Mesothelial cell of epicardium (in vitro differentiated cells): ENCODE measurements around the gene PIF1. TPM values are rescaled to one million over a fixed set of nuclear protein-coding genes. Genes with fewer than 3 reads are reported as not detected.
"Not testable (repeated sequence)": the region's sequence is repeated elsewhere in the genome, so short reads cannot be mapped to it uniquely, and the experiment has no call there.

ENCODE experiments used
- DNase-seq, 2 experiments: peaks; one replicate each; pipeline ENCODE4 v3.0.0; 2021; ENCODE audit warnings: low spot score in 2 of 2; ENCODE audit not compliant: unreplicated experiment in 2 of 2
- H3K27ac Mint-ChIP-seq: 2 replicates; pipeline ENCODE4 v1.8.0; 2021; ENCODE audit warnings: mixed read lengths
- H3K27me3 Mint-ChIP-seq: 2 replicates; pipeline ENCODE4 v1.8.0; 2021; ENCODE audit warnings: low read depth, mixed read lengths
- H3K36me3 Mint-ChIP-seq: 2 replicates; pipeline ENCODE4 v1.8.0; 2021; ENCODE audit warnings: mixed read lengths
- H3K4me1 Mint-ChIP-seq: 2 replicates; pipeline ENCODE4 v1.8.0; 2021; ENCODE audit warnings: mixed read lengths
- H3K4me3 Mint-ChIP-seq: 2 replicates; pipeline ENCODE4 v1.8.0; 2021; ENCODE audit warnings: mild to moderate bottlenecking, moderate library complexity, mixed read lengths
- H3K9me3 Mint-ChIP-seq: 2 replicates; pipeline ENCODE4 v1.8.0; 2021; ENCODE audit warnings: mixed read lengths
- total RNA-seq: library from RNA; stranded (reverse); gene quantifications from 3 replicates; pipeline ENCODE4 v1.2.1, GENCODE V29; 2021
- TF ChIP-seq, protein P1 (sequence below): fragments of 200-600 bp; sonication (generic); IDR thresholded peaks from one replicate; pipeline ENCODE4 v1.5.0; 2021; ENCODE audit warnings: antibody characterized with exemption; ENCODE audit not compliant: unreplicated experiment

The PIF1 gene
- total RNA-seq, 1 donor from 2014 or later = 10.8 TPM

DNA sequence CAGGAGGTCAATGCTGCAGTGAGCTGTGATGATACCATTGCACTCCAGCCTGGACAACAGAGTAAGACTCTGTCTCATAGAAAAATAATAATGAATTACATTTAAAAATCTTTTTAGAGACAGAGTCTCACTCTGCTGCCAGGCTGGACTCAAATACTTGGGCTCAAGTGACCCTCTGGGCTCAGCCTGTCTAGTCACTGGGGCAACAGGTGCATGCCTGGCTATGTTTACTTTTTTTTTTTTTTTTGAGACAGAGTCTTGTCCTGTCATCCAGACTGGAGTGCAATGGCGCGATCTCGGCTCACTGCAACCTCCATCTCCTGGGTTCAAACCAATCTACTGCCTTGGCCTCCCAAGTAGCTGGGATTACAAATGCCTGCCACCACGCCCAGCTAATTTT is 8.2 kb upstream of the PIF1 start:
- DNase-seq = no peak
- H3K4me1 Mint-ChIP-seq = peaks cover 13% of the 10 kb centered on the region
- H3K9me3 Mint-ChIP-seq = no peaks in the 10 kb centered on the region
- TF ChIP-seq, protein P1, sequence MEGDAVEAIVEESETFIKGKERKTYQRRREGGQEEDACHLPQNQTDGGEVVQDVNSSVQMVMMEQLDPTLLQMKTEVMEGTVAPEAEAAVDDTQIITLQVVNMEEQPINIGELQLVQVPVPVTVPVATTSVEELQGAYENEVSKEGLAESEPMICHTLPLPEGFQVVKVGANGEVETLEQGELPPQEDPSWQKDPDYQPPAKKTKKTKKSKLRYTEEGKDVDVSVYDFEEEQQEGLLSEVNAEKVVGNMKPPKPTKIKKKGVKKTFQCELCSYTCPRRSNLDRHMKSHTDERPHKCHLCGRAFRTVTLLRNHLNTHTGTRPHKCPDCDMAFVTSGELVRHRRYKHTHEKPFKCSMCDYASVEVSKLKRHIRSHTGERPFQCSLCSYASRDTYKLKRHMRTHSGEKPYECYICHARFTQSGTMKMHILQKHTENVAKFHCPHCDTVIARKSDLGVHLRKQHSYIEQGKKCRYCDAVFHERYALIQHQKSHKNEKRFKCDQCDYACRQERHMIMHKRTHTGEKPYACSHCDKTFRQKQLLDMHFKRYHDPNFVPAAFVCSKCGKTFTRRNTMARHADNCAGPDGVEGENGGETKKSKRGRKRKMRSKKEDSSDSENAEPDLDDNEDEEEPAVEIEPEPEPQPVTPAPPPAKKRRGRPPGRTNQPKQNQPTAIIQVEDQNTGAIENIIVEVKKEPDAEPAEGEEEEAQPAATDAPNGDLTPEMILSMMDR = no peak
- no peaks in the 10 kb centered on the region for H3K27me3 Mint-ChIP-seq
- H3K36me3 Mint-ChIP-seq = peaks cover 2% of the 10 kb centered on the region
- H3K4me3 Mint-ChIP-seq = no peak overlapping the region
- H3K27ac Mint-ChIP-seq = no peak overlapping the region

DNA sequence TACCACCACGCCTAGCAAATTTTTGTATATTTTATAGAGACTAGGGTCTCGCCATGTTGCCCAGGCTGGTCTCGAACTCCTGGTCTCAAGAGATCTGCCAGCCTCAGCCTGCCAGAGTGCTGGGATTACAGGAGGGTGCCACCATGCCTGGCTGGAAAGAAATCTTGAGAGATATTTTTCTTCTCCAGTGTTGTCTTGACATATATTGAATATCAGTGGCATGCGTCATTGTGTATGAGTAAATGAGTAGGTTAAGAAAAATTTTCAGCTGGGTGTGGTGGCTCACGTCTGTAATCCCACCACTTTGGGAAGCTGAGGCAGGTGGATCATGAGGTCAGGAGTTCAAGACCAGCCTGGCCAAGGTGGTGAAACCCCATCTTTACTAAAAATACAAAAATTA is 3.5 kb upstream of the PIF1 start:
- Mint-ChIP-seq H3K4me1 (peaks cover 23% of the 10 kb centered on the region), H3K4me3 (no peak overlapping the region), H3K27me3 (peaks cover 12% of the 10 kb centered on the region), H3K36me3 (no peaks in the 10 kb centered on the region), H3K27ac (no peak overlapping the region), H3K9me3 (no peaks in the 10 kb centered on the region)
- no peak for DNase-seq
- TF ChIP-seq, protein P1 = no peak

DNA sequence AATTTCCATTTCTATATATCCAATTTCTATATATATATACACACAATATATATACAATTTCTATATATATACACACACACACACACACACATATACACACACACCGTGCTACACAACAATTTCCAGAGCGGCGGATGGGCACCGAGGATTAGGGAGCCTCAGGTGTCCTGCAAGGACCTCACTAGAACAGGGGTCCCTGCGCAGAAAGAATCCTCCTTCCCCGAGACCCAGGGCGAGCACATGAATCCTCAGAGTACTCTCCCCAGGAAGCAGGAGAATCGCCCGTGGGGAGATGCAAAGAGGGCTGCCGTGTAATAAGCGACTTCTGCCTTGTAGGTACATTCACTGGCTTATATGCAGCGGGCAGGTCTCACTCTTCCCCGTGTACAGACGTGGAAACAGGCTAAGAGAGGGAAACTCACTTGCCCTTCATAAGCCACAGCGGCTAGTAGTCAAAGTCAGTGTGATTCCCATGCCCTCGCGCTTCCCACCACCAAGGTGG is 467 bp downstream of the PIF1 start:
- TF ChIP-seq, protein P1 = no peak
- H3K27ac Mint-ChIP-seq = peak overlapping the region; percentile 53
- peaks cover 20% of the 10 kb centered on the region for H3K4me1 Mint-ChIP-seq
- H3K27me3 Mint-ChIP-seq = peaks cover 23% of the 10 kb centered on the region
- DNase-seq = no peak
- H3K9me3 Mint-ChIP-seq = no peaks in the 10 kb centered on the region
- H3K4me3 Mint-ChIP-seq = peak overlapping the region; percentile 80
- H3K36me3 Mint-ChIP-seq = peaks cover 2% of the 10 kb centered on the region

DNA sequence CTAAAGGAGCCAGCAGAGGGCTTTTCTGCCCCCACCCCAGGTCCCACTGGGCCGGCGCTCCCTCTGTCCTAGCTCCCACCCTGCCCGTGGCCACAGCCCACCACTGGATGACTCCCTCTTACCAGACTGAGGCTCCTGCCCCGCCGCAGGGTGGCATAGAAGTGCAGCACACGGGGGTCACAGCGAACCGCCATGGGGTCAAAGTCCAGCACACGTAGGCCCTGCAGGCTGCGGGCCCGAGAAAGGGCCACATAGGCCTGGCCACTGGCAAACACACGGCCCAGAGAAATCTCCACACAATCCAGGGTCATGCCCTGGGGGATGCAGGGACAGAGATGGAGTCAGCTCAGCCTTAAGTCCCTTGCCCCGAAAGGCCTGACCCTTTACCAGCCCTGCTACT is 9.0 kb downstream of the PIF1 start:
- H3K27ac Mint-ChIP-seq = no peak overlapping the region
- peaks cover 4% of the 10 kb centered on the region for H3K36me3 Mint-ChIP-seq
- TF ChIP-seq, protein P1 = no peak
- H3K4me1 Mint-ChIP-seq = peaks cover 8% of the 10 kb centered on the region
- DNase-seq = no peak
- no peak overlapping the region for H3K4me3 Mint-ChIP-seq
- H3K9me3 Mint-ChIP-seq = no peaks in the 10 kb centered on the region
- H3K27me3 Mint-ChIP-seq = no peaks in the 10 kb centered on the region

DNA sequence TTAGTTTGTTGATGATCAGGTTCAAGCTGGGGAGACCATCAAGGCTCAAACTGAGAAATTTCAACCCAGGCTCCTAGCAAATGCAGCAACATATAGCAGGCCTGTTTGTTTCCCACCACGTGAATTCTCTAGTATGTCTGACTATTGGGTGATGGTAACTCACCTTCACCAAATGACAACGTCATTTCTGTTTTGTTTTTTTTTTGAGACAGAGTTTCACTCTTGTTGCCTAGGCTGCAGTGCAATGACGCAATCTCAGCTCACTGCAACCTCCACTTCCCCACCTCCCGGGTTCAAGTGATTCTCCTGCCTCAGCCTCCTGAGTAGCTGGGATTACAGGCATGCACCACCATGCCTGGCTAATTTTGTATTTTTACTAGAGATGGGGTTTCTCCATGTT is 10.5 kb downstream of the PIF1 start:
- not testable (repeated sequence) for H3K4me3 Mint-ChIP-seq, H3K27ac Mint-ChIP-seq, DNase-seq, H3K27me3 Mint-ChIP-seq, H3K9me3 Mint-ChIP-seq, H3K36me3 Mint-ChIP-seq
- H3K4me1 Mint-ChIP-seq = peaks cover 12% of the 10 kb centered on the region

DNA sequence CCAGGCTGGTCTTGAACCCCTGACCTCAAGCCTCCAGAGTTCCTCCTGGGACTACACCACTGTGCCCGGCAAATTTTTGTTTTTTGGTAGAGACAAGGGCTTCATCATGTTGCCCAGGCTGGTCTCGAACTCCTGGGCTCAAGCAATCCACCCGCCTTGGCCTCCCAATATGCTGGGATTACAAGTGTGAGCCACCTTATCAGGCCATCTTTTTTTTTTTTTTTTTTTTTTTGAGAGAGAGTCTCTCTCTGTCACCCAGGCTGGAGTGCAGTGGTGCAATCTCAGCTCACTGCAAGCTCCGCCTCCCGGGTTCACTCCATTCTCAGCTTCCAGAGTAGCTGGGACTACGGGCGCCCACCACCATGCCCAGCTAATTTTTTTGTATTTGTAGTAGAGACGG is 11.2 kb downstream of the PIF1 start:
- not testable (repeated sequence) for H3K4me3 Mint-ChIP-seq, H3K27me3 Mint-ChIP-seq, H3K36me3 Mint-ChIP-seq, H3K27ac Mint-ChIP-seq, DNase-seq, H3K9me3 Mint-ChIP-seq
- H3K4me1 Mint-ChIP-seq = peaks cover 14% of the 10 kb centered on the region

DNA sequence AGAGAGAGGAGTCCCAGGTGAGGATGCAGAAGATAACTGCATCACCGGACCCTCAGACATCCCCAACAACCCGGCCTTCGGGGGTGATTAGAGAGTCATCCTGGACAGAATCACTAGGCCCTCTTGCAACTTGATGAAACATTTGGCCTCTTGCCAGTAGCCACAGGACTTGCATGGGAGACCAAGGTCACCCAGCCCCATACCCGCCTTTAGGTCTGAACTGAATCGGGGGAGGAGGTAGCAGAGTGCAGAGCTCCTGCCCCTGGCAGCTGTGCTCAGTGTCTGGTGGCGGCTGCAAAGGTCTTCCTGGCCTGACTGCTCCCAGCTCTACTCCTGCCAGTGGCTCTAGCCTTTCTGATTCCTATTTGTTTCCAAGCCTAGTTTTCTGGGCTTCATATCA is 12.4 kb downstream of the PIF1 start:
- Mint-ChIP-seq H3K27ac (no peak overlapping the region), H3K9me3 (no peaks in the 10 kb centered on the region), H3K27me3 (no peaks in the 10 kb centered on the region), H3K4me3 (no peak overlapping the region), H3K36me3 (peaks cover 2% of the 10 kb centered on the region), H3K4me1 (peaks cover 14% of the 10 kb centered on the region)
- TF ChIP-seq, protein P1 = no peak
- DNase-seq = no peak
